ENCODE data around the gene PLXDC2. TPM values are rescaled to one million over a fixed set of nuclear protein-coding genes. Genes with fewer than 3 reads are reported as not detected.

Gene PLXDC2
- total RNA-seq, 1 donor from 2014 or later, result 12.4 TPM

- DNase-seq, result no peak
- intact Hi-C loops (cut with micrococcal nuclease), result no loop called here
- no peak for ATAC-seq
Measured at GRCh38 chr10:19845503-19846368, 29.5 kb downstream of the PLXDC2 start.

GRCh38 chr10:19847321-19847720 is 31.1 kb downstream of the PLXDC2 start:
- DNase-seq (no peak), ATAC-seq (no peak)
- intact Hi-C loops (cut with micrococcal nuclease), result no loop called here

GRCh38 chr10:19848226-19848985 is 32.2 kb downstream of the PLXDC2 start:
- DNase-seq (no peak), ATAC-seq (no peak)
- intact Hi-C loops (cut with micrococcal nuclease), result no loop called here

- ATAC-seq (no peak), DNase-seq (no peak)
- intact Hi-C loops (cut with micrococcal nuclease), result no loop called here
Measured at GRCh38 chr10:19853831-19854230, 37.6 kb downstream of the PLXDC2 start.

- intact Hi-C loops (cut with micrococcal nuclease), result no loop called here
- ATAC-seq (no peak), DNase-seq (no peak)
Measured at GRCh38 chr10:19857876-19858275, 41.6 kb downstream of the PLXDC2 start.

- DNase-seq (no peak), ATAC-seq (no peak)
- intact Hi-C loops (cut with micrococcal nuclease), result no loop called here
Measured at GRCh38 chr10:19860107-19860506, 43.9 kb downstream of the PLXDC2 start.

GRCh38 chr10:19862811-19863515 is 46.7 kb downstream of the PLXDC2 start:
- intact Hi-C loops (cut with micrococcal nuclease), result no loop called here
- ATAC-seq (no peak), DNase-seq (no peak)

GRCh38 chr10:19865676-19866075 is 49.4 kb downstream of the PLXDC2 start:
- intact Hi-C loops (cut with micrococcal nuclease), result no loop called here
- no peak for ATAC-seq
- DNase-seq, result no peak

- DNase-seq (no peak), ATAC-seq (no peak)
- intact Hi-C loops (cut with micrococcal nuclease), result no loop called here
Measured at GRCh38 chr10:19869370-19869769, 53.1 kb downstream of the PLXDC2 start.

GRCh38 chr10:19872504-19873271 is 56.5 kb downstream of the PLXDC2 start:
- no peak for DNase-seq
- intact Hi-C loops (cut with micrococcal nuclease), result no loop called here
- ATAC-seq, result peak; percentile 22

GRCh38 chr10:19874190-19874589 is 58.0 kb downstream of the PLXDC2 start:
- DNase-seq, result no peak
- intact Hi-C loops (cut with micrococcal nuclease), result no loop called here
- no peak for ATAC-seq

GRCh38 chr10:19874791-19875190 is 58.6 kb downstream of the PLXDC2 start:
- intact Hi-C loops (cut with micrococcal nuclease), result no loop called here
- ATAC-seq, result no peak
- DNase-seq, result no peak

GRCh38 chr10:19876570-19876969 is 60.3 kb downstream of the PLXDC2 start:
- no peak for ATAC-seq
- no peak for DNase-seq
- intact Hi-C loops (cut with micrococcal nuclease), result no loop called here

- intact Hi-C loops (cut with micrococcal nuclease), result no loop called here
- ATAC-seq (no peak), DNase-seq (no peak)
Measured at GRCh38 chr10:19877466-19878255, 61.4 kb downstream of the PLXDC2 start.

GRCh38 chr10:19882621-19883020 is 66.4 kb downstream of the PLXDC2 start:
- ATAC-seq, result no peak
- intact Hi-C loops (cut with micrococcal nuclease), result no loop called here
- DNase-seq, result no peak

GRCh38 chr10:19888061-19888660 is 71.9 kb downstream of the PLXDC2 start:
- no peak for DNase-seq
- no peak for ATAC-seq
- intact Hi-C loops (cut with micrococcal nuclease), result no loop called here

- intact Hi-C loops (cut with micrococcal nuclease), result no loop called here
Measured at GRCh38 chr10:19889256-19889655, 73.0 kb downstream of the PLXDC2 start.

GRCh38 chr10:19891429-19891828 is 75.2 kb downstream of the PLXDC2 start:
- intact Hi-C loops (cut with micrococcal nuclease), result no loop called here
- peak; percentile 60 for ATAC-seq
- DNase-seq, result no peak

More at GRCh38 chr10:19889256-19889655, 73.0 kb downstream of the PLXDC2 start:
- ATAC-seq (no peak), DNase-seq (no peak)

Data from left ventricle myocardium superior (tissue), 1 donor.